OCI-LY1 (cell line): ENCODE results near the gene RNF144B.

Experiments used
- EZH2 ChIP-seq: fragments of 200-600 bp; sonication (generic), shearing (Covaris generic); IDR thresholded peaks from 2 replicates; pipeline ENCODE4 v1.8.0; 2017; ENCODE audit warnings: borderline replicate concordance, mixed run types, mild to moderate bottlenecking, antibody characterized with exemption, low read length, moderate library complexity, mixed read lengths
- TF ChIP-seq, protein P1 (sequence below): fragments of 200-600 bp; sonication (generic), shearing (Covaris generic); IDR thresholded peaks from 2 replicates; pipeline ENCODE4 v1.5.1; 2017; ENCODE audit warnings: mild to moderate bottlenecking, antibody characterized with exemption, low read length, moderate library complexity, mixed read lengths

- TF ChIP-seq, protein P1, sequence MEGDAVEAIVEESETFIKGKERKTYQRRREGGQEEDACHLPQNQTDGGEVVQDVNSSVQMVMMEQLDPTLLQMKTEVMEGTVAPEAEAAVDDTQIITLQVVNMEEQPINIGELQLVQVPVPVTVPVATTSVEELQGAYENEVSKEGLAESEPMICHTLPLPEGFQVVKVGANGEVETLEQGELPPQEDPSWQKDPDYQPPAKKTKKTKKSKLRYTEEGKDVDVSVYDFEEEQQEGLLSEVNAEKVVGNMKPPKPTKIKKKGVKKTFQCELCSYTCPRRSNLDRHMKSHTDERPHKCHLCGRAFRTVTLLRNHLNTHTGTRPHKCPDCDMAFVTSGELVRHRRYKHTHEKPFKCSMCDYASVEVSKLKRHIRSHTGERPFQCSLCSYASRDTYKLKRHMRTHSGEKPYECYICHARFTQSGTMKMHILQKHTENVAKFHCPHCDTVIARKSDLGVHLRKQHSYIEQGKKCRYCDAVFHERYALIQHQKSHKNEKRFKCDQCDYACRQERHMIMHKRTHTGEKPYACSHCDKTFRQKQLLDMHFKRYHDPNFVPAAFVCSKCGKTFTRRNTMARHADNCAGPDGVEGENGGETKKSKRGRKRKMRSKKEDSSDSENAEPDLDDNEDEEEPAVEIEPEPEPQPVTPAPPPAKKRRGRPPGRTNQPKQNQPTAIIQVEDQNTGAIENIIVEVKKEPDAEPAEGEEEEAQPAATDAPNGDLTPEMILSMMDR = no peak
- TF ChIP-seq EZH2 = no peak
Measured at GRCh38 chr6:18469536-18469935, 82.4 kb downstream of the RNF144B start.
